ENCODE results near the gene RGS7.
A peak's percentile ranks its signal among the peaks of the same experiment; 100 is the strongest.
"Not testable (repeated sequence)": the region's sequence is repeated elsewhere in the genome, so short reads cannot be mapped to it uniquely, and the experiment has no call there.

Gene RGS7

DNA sequence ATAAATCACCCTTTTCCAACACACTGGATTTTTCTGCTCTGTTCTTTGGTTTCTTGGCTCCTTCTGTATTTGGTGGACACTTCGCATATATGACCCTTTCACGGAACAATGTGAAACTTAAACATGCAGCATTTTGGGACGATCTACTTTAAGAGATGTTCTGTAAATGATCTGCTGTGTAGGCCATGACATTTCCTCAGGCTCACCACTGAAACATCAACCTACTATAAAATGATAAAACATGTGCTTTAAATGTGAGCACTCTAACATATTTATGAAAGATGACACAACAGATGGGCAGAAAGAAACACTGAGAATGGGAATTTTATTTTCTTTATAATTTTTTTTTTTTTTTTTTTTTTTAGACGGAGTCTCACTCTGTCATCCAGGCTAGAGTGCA lies 428.7 kb downstream of the RGS7 start:
- no peak for DNase-seq

DNA sequence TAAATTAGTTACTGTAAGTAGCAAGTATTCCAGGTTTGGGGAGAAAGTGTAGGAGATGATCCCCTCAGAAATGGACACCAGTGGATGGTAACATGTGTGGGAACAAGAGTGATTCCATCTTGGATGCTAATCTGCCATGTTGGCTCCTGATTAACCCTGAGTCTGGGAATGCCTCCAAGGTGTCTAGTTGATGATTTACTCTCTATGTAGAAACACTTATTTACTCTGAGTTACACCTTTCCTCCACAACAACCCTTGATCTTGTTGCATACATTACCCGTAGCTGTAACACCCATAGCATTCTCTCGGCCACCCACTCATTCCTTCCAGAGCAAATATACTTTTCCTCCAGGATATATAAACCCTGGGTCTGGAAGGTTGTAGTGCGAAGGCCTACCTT lies 429.2 kb downstream of the RGS7 start:
- DNase-seq: no peak

- DNase-seq: no peak
Measured at GRCh38 chr1:240925273-240925672, 431.7 kb downstream of the RGS7 start.

DNA sequence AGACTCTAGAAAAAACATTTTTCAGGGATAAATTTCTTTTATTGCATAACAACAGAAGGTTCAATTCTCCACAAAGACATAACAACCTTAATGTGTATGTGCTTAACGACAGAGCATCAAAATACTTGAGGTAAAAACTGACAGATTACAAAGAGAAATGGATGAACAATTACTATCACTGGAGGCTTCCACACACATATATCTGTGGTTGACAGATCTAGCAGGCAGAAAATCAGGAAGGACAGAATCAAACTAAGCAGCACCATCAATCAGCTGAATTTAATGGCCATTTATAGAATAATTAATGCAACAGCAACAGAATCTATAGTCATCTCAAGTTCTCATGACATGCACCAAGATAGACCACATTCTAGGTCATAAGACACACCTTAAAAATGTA lies 439.0 kb downstream of the RGS7 start:
- DNase-seq: no peak

GRCh38 chr1:240914506-240914905 lies 442.5 kb downstream of the RGS7 start:
- DNase-seq: no peak

DNA sequence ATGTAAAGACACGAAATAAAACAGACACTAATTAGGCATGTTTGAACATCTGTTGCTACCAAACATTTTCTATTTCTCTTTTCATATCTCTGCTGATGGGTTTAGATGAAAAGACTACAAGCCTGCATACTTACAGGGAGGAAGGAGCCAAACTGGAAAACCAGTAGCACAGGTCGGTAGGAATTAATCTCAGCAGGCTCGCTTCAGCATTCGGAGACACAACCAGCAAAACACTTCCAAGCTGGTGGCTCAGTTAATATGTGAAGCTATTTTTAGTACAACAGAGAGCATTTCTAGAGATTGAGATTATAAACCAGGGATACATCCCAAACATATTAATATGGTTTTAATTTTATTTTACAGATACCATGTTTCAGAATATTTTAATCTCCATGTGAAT lies 444.2 kb downstream of the RGS7 start:
- DNase-seq: no peak

DNA sequence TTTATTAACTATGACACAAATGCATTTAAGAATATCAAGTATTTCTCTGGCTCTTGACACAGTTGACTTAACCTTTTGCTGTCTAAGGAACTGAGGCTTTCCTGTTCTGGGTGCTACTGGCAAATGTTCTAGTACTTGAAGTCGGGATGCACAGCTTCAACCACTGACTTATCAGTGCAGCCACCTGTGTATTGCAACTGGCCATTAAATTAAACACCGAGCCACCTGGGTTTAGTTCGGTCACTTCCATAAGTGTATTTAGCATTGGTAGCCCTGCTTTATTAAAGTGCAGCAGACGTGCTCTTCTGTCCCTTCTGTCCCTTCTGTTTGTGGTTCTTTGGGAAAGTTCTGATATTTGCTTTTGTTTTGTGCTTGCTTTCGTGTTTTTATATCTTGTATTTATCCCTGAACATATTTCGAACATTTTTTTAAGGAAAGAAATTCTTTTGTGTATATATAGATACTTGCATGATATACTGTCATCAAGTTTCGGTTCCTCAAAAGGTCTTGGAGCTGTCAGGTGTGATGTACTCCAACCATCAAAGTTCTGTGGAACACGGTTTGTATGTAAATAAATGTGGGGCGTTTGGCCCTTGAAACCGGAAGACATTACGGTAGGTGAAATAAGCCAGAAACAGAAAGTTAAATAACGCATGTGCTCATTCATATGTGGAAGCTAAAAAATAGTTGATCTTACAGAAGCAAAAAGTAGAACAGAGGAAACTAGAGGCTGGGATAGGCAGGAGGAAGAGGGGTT lies 447.1 kb downstream of the RGS7 start:
- no peak for DNase-seq

GRCh38 chr1:240906477-240906876 lies 450.5 kb downstream of the RGS7 start:
- peak in 2 of 58 donors; percentile 1 to 5 for DNase-seq

GRCh38 chr1:240905225-240905765 lies 451.7 kb downstream of the RGS7 start:
- no peak for DNase-seq

- not testable (repeated sequence) for DNase-seq
Measured at GRCh38 chr1:240895424-240895823, 461.6 kb downstream of the RGS7 start.

GRCh38 chr1:240888787-240889048 lies 468.3 kb downstream of the RGS7 start:
- DNase-seq: no peak

DNA sequence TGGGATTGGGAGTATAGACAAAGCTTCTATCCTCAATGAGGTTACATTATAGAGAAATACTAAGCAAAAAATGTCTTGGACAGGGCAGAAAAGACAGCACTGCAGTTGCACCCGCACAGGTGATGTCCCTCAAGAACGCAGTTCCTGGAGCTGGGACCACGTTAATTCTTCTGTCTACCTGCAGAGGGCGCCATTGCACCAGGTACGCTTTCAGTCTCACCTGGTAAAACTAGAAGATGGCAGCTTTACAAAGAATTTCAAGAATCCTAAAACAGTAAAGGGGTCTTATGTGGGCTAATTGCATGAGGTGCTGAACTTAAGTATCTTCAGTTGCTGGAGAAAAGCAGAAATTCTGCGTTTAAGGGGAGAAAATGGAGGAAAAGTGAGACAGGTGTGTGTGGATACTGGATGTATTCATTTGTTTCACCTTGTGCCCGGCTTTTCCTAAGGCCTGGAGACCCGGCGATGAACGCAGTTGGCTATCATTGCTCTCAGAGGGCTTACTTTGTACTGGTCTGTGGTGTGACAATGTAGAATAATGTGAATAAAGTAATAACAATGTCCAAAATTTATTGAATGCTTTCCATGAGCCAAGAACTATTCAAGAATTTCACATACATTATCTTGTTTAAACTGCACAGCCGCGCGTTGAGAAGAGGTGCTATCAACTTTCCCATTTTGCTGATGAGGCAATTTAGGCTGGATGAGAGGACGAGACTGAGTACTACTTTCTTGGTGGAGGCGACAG lies 468.8 kb downstream of the RGS7 start:
- peak in 1 of 58 donors; percentile 2 for DNase-seq

- DNase-seq: no peak
Measured at GRCh38 chr1:240883490-240883889, 473.5 kb downstream of the RGS7 start.

GRCh38 chr1:240882656-240883308 lies 474.2 kb downstream of the RGS7 start:
- DNase-seq: not testable (repeated sequence)

DNA sequence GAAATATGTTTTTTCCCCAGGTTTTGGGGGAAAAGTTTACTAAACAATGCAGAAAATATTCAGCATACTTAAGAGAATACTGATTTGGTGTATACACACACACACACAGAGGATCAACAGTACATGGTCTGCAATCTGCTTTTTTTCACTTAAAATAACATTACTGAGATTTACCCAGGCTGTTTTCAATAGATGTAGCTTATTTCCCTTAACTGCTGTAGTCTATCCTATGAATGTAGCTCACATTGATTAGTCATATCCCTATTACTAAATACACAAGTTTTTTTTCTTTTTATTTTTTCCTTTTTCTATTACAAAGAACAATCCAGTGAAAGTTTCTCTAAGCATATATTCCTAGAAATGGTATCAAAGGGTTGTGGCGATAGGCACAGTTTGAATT lies 478.4 kb downstream of the RGS7 start:
- DNase-seq: no peak

DNA sequence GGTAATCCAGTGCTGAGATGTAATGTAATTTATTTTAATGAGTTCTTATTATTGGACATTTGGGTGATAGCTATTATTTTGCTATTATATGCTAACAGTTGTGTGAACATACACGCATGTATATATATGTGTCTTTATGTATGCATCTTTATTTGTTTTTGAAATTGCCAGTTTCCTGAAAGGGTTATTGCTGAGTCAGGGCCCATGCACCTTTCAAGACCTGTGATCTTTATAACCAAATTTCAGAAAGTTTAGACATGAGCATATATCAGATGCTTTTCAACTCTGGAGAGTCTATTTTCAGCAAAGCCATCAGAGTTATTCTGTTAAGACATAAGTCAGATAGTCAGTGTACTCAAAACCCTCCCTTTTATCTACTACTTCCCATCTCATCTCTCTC lies 479.4 kb downstream of the RGS7 start:
- DNase-seq: no peak

GRCh38 chr1:240876071-240876470 lies 480.9 kb downstream of the RGS7 start:
- no peak for DNase-seq

DNA sequence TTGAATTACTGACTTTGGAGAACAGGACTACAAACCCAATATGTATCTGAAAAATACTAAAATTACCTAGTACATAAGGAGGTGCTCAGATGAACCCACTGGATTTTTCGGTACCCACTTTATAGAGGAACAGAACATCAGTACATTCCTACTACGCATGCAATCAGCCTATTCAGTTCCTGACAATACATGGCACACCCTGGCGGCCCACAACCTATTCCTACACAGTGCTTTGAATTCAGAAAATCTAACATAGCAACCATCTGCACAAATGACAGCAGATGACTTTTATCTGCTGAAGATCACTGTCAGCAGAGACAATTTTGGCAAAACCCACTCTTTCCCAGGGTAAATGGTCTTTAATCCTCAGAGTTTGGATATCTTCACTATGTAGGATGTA lies 487.9 kb downstream of the RGS7 start:
- DNase-seq: peak in 2 of 58 donors; percentile 5 to 16

GRCh38 chr1:240866724-240867123 lies 490.3 kb downstream of the RGS7 start:
- DNase-seq: no peak

DNA sequence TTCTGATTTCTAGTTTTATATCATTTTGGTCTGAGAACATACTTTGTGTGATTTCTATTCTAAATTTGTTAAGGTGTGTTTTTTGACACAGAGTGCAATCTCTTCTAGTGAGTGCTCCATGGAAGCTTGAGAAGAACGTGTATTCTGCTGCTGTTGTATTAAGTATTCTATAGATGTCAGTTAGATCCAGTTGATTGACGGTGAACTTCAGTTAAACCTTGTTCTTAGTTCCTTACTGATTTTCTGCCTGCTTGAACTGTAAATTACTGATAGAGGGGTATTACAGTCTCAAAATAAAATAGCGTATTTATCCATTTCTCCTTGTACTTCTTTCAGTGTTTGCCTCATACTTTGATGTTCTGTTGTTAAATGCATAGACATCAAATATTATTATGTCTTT lies 497.0 kb downstream of the RGS7 start:
- no peak for DNase-seq

DNA sequence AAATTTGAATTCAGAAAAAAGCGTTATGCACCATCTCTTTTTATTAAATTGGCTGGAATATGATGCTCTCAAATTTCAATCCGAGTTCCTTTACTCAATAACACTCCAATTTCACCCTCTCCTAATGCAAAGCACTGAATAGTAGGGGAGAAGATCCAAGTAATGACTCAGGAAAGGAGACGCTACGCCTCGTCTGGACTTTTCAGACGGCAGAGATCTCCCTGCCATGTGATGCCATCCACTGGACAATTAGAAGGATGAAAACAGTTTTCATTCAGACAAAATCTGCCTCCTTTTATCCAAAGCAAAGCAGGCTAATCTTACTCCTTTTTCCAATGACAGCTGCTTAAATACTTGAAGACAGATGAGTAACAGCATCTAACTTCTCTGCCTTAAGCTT lies 502.6 kb downstream of the RGS7 start:
- no peak for DNase-seq

DNA sequence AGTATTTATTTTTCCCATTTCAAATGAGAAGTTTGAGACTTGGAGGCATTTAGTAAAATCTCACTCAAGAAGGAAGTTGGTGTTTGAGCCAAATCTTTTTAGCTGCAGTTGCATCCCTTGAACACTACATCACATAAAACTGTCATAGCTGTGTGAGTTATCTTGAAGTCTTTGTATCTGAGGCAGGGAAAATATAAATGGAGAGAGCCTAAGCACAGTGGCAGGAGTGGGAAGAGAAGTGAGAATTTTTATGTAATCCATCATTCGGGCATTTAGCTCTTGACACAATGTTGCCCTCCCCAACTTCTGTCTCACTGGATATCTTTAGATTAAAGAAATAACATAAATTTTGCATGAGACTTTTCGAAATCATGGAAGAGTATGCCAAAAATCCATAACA lies 509.7 kb downstream of the RGS7 start:
- DNase-seq: peak in 2 of 58 donors; percentile 12 to 29

Data from anterior cingulate cortex (tissue), 58 donors.